GM12878 (cell line): Measurements from ENCODE around the gene RAB13. TPM values are rescaled to one million over a fixed set of nuclear protein-coding genes. Genes with fewer than 3 reads are reported as not detected.

Experiments
- CTCF ChIP-seq, 3 experiments: IDR thresholded peaks in 2 of 3; conservative IDR thresholded peaks in 1 of 3; 2 replicates each; pipeline ENCODE4 v1.5.1; 2011; ENCODE audit warnings: low read depth in 3 of 3, low read length in 3 of 3, mild to moderate bottlenecking in 3 of 3, control low read depth in 2 of 3, moderate library complexity in 2 of 3, inconsistent platforms in 1 of 3, mixed read lengths in 1 of 3; ENCODE audit not compliant: control insufficient read depth in 2 of 3, insufficient read depth in 1 of 3; ENCODE audit errors: extremely low read depth in 1 of 3
- ESRRA ChIP-seq: IDR thresholded peaks from 2 replicates; pipeline ENCODE4 v1.6.1; 2012; ENCODE audit warnings: mild to moderate bottlenecking, low read length, improper control_type of control experiment
- GABPA ChIP-seq: IDR thresholded peaks from 2 replicates; pipeline ENCODE4 v1.6.1; 2014; ENCODE audit warnings: antibody characterized with exemption, low read depth, mild to moderate bottlenecking, inconsistent platforms
- IKZF1 ChIP-seq: fragments of 450-650 bp; conservative IDR thresholded peaks from 2 replicates; pipeline ENCODE4 v1.6.1; 2017; ENCODE audit warnings: antibody characterized with exemption, mild to moderate bottlenecking
- JUNB ChIP-seq: IDR thresholded peaks from 2 replicates; pipeline ENCODE4 v1.6.1; 2016; ENCODE audit warnings: antibody characterized with exemption, mild to moderate bottlenecking
- LARP7 ChIP-seq: fragments of 450-650 bp; IDR thresholded peaks from 2 replicates; pipeline ENCODE4 v1.6.1; 2017; ENCODE audit warnings: mild to moderate bottlenecking
- NFYA ChIP-seq: IDR thresholded peaks from 2 replicates; pipeline ENCODE4 v1.6.1; 2011; ENCODE audit warnings: low read depth, mild to moderate bottlenecking, low read length, improper control_type of control experiment, borderline replicate concordance
- RUNX3 ChIP-seq: IDR thresholded peaks from 2 replicates; pipeline ENCODE4 v1.6.1; 2012; ENCODE audit warnings: low read length, inconsistent platforms
- SKIL ChIP-seq: fragments of 450-650 bp; IDR thresholded peaks from 2 replicates; pipeline ENCODE4 v1.6.1; 2017; ENCODE audit warnings: mild to moderate bottlenecking, low read depth, inconsistent platforms; ENCODE audit not compliant: poor library complexity, severe bottlenecking
- TCF12 ChIP-seq: IDR thresholded peaks from 2 replicates; pipeline ENCODE4 v1.6.1; 2011; ENCODE audit warnings: low read depth, mild to moderate bottlenecking, low read length
- ZBED1 ChIP-seq: IDR thresholded peaks from 2 replicates; pipeline ENCODE4 v1.6.1; 2016; ENCODE audit warnings: borderline replicate concordance
- ZBTB40 ChIP-seq: fragments of 450-650 bp; IDR thresholded peaks from 2 replicates; pipeline ENCODE4 v1.6.1; 2016; ENCODE audit warnings: mild to moderate bottlenecking, moderate library complexity, borderline replicate concordance
- polyA plus RNA-seq, 11 experiments: library from polyadenylated mRNA; depleted of rRNA in 4 of 11; unstranded in 6 of 11; stranded (reverse) in 5 of 11; fragments of >200 nt; fragmentation: Nextera tagmentation in 4 of 11; fragmentation: Illumina TruSeq in 1 of 11; extraction: Ambion mirVana in 4 of 11; extraction: Trizol in 1 of 11; gene quantifications; 1 replicate in 1 of 11; 2 replicates in 10 of 11; pipeline versions ENCODE4 v1.2.1 to v1.2.3, GENCODE V29; 2011 to 2016; ENCODE audit warnings: inconsistent platforms in 2 of 11, missing spikeins in 2 of 11, low read depth in 1 of 11
- total RNA-seq, 4 experiments: library from RNA; depleted of rRNA in 3 of 4; stranded (reverse); fragments of >200 nt in 3 of 4; fragmentation: Illumina TruSeq in 1 of 4; extraction: Trizol in 1 of 4; gene quantifications; 2 replicates each; pipeline versions ENCODE4 v1.2.1 to v1.2.3, GENCODE V29; 2013 to 2021

RAB13 gene
- total and polyA plus RNA-seq, 10 of the 15 experiments (the other 5 are each of a cell fraction or from before 2014, with no cell fraction given) = 0.75 to 30.7 (median 15.9) TPM

- TF ChIP-seq CTCF (IDR thresholded peaks at IDR 0.05 in 2 of 3, conservative IDR thresholded peaks at IDR 0.05 in 1 of 3; ENCODE audit: control insufficient read depth in 2 of 3, extremely low read depth in 1 of 3, insufficient read depth in 1 of 3, low read depth in 3 of 3, low read length in 3 of 3) = no peak
- no peak for TF ChIP-seq LARP7
- TF ChIP-seq NFYA = no peak
- TF ChIP-seq ESRRA = no peak
- no peak for TF ChIP-seq ZBED1
- TF ChIP-seq RUNX3 = peak; percentile 35; the same call in 1 of the 2 replicates
- no peak for TF ChIP-seq GABPA
- peak; percentile 62 for TF ChIP-seq SKIL
- 0 out of 2 replicates have a peak, but pooled peaks have one; percentile 5 for TF ChIP-seq IKZF1
- no peak for TF ChIP-seq ZBTB40
- TF ChIP-seq TCF12 = 0 out of 2 replicates have a peak, but pooled peaks have one; percentile 11
- no peak for TF ChIP-seq JUNB
Measured at GRCh38 chr1:153945131-153945794, 40.9 kb downstream of the RAB13 start (continued).
